Right ventricle myocardium superior (tissue), 1 donor: ENCODE measurements around the gene ESYT2. TPM values are rescaled to one million over a fixed set of nuclear protein-coding genes. Genes with fewer than 3 reads are reported as not detected.
"Not testable (repeated sequence)": the region's sequence is repeated elsewhere in the genome, so short reads cannot be mapped to it uniquely, and the experiment has no call there.

Experiments
- ATAC-seq: fragments of 200-7000 bp; cut with Tn5 transposase; one replicate; pipeline ENCODE4 v1.9.1; 2020; ENCODE audit warnings: mild to moderate bottlenecking; ENCODE audit not compliant: poor library complexity
- DNase-seq: peaks from one replicate; pipeline ENCODE4 v3.0.0-alpha.2; 2020
- intact Hi-C: fragments of 100-400 bp; cut with DNase I; formaldehyde crosslinking; loops from one replicate; pipeline ENCODE4 v1.11.2; 2022
- total RNA-seq: library from RNA; stranded (reverse); fragmentation: NEBNext Ultra II Directional; extraction: Animal tissue kit (Norgen Biotek cat#: 25700); gene quantifications from one replicate; pipeline ENCODE4 v1.2.1, GENCODE V29; 2021
- donor health status: DM: no; HTN: yes; CAD: no; lungs with severe emphysema.

Gene ESYT2
- total RNA-seq, 1 donor from 2014 or later: 43.8 TPM

GRCh38 chr7:158723714-158724385 lies 105.5 kb downstream of the ESYT2 start:
- ATAC-seq: no peak
- intact Hi-C loops: no loop called here
- no peak for DNase-seq

- ATAC-seq: no peak
- intact Hi-C loops: no loop called here
- DNase-seq: no peak
These were observed 106.0 kb downstream of the ESYT2 start for GRCh38 chr7:158723266-158723665.

DNA sequence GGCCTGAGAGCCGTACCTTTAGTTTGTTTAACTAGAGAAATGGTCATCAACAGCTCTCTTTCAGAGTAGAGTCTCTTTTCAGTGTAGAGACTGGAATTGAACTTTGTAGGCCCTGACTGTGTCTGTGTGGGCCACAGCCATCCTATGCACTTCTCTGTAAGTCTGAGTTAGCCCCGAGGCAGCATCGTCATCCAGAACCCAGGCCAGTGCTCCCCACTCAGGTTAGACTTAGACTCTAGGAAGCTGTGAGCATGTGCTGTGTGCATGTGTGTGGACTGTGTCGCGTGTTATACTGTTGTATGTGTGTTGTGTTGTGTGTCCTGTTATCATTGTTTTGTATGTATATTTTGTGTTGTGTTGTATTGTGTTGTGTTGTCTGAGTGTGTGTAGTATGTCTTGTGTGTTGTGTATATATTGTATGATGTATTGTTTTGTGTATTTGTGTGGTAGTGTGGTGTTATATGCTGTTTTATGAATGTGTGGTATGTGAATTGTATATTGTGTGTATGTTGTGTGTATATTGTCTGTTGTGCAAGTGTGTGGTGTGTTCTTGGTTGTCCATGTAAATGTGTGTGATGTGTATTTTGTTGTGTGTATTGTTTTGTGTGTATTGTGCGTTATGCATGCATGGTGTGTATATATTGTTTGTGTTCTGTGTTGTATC lies 106.6 kb downstream of the ESYT2 start:
- DNase-seq (no peak), ATAC-seq (no peak)
- intact Hi-C loops: no loop called here

- intact Hi-C loops: no loop called here
- DNase-seq (no peak), ATAC-seq (no peak)
These were observed 109.2 kb downstream of the ESYT2 start for GRCh38 chr7:158720112-158720511.

GRCh38 chr7:158716802-158717201 lies 112.5 kb downstream of the ESYT2 start:
- intact Hi-C loops: no loop called here
- DNase-seq: no peak
- no peak for ATAC-seq

DNA sequence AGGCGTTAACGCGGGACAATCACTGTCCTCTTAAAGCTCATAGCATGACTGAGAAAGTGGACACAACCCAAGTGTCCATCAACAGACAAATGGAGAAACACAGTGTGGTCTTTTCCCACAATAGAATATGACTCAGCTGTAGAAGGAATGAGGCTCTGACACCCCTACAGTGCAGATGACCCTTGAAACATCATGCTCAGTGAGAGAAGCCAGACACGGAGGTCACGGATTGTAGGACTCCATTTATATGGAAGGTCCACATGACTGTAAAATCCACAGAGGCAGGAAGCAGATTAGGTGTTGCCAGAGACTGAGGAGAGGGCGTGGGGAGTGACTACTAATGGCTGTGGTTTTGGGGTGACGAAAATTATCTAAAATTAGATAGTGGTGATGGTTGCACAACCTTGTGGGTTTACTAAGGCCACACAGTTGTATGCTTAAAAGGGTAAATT lies 118.6 kb downstream of the ESYT2 start:
- intact Hi-C loops: no loop called here
- DNase-seq (no peak), ATAC-seq (peak; percentile 9)

- ATAC-seq (no peak), DNase-seq (no peak)
- intact Hi-C loops: no loop called here
These were observed 121.7 kb downstream of the ESYT2 start for GRCh38 chr7:158707610-158708009.

GRCh38 chr7:158706710-158707590 lies 122.4 kb downstream of the ESYT2 start:
- ATAC-seq (no peak), DNase-seq (no peak)
- intact Hi-C loops: no loop called here

GRCh38 chr7:158706273-158706704 lies 123.0 kb downstream of the ESYT2 start:
- ATAC-seq: no peak
- DNase-seq: no peak
- intact Hi-C loops: no loop called here

- ATAC-seq: no peak
- intact Hi-C loops: no loop called here
- no peak for DNase-seq
These were observed 124.0 kb downstream of the ESYT2 start for GRCh38 chr7:158705234-158705850.

GRCh38 chr7:158704524-158705233 lies 124.6 kb downstream of the ESYT2 start, which contains the start of gene NCAPG2:
TSS of gene NCAPG2 (minus strand) at chr7:158704804. CDS start at chr7:158701899, 2,905 bp downstream.
- DNase-seq (peak; percentile 99), ATAC-seq (peak; percentile 99)
- intact Hi-C loops: no loop called here

GRCh38 chr7:158703679-158704523 lies 125.4 kb downstream of the ESYT2 start:
- ATAC-seq, intact Hi-C loops, DNase-seq: not testable (repeated sequence)

DNA sequence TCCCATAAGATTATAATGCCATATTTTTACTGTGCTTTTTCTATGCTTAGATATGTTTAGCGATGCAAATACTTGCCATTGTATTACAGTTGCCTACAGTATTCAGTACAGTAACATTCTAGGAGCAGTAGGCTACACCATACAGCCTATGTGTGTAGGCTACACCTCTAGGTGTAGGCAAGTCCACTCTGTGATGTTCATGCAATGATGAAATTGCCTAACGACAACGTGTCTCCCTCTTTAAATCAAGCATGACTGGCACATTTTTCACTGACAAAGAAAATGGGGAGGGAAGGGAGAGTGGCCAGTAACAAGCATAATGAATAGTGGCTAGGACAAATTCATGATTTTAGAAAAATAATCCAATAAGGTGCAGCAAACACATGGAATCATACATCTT lies 126.4 kb downstream of the ESYT2 start:
- DNase-seq: no peak
- no peak for ATAC-seq
- intact Hi-C loops: no loop called here

DNA sequence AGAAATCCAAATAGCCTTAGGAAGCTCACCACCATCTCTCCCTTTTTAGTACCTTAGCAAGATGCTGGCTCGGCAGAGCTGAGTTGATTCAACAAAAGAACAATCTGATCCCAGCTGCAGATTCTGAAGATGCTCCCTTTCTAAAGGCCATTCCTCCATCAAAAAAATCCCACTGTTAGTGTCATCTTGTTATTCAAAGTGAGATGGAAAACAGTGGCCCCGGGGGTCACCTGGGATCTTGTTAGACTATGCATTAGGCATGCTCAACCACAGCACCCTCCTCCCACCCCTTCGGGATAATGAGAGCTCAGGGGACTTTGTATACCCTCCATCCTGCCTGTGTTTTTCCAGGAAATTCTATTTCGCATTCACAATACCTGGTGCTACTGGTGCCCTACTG lies 127.1 kb downstream of the ESYT2 start:
- no peak for ATAC-seq
- intact Hi-C loops: no loop called here
- DNase-seq: no peak

GRCh38 chr7:158700008-158700407 lies 129.3 kb downstream of the ESYT2 start:
- intact Hi-C loops: no loop called here
- DNase-seq (no peak), ATAC-seq (no peak)

DNA sequence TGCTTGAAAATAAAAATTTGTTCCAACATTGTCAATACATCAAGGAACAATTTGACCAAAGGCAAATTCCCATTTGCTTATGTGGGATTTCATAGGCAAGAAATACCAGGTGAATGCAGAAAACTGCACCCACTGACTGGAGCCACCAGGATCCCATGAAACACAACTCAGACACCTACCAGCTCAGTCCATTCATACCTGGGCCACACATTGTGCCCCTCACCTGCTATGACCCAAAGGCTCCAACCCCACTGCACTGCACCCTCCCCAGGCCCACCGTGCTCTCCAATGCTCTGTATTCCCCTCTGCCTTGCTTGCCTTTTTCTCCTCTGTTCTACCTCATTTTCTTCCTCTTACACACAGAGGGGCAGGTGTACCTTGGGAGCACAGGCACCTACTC lies 130.0 kb downstream of the ESYT2 start:
- intact Hi-C loops: no loop called here
- ATAC-seq: no peak
- no peak for DNase-seq

DNA sequence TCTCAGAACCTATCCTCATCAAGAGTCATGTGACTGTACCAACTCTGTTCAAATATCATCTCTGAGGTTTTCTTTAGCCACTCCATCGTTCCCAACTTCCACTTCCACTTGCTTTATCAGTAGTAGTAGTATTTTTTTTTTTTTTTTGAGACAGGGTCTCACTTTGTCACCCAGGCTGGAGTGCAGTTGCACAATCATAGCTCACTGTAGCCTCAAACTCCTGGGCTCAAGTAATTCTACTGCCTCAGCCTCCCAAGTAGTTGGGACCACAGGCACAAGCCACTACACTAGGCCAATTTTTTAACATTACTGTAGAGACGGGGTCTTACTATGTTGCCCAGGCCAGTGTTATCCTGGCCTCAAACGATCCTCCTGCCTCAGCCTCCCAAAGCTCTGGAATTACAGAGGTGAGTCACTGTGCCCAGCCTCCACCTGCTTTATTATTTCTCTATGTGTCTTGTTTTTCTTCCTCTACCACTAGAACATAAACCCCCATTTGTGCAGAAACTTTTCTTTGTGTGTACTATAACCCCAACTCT lies 130.6 kb downstream of the ESYT2 start:
- intact Hi-C loops: no loop called here
- ATAC-seq: no peak

More for the DNA sequence above, 130.6 kb downstream of the ESYT2 start:
- no peak for DNase-seq
